IMR-90 (cell line): ENCODE measurements around the gene PANX1. TPM values are rescaled to one million over a fixed set of nuclear protein-coding genes. Genes with fewer than 3 reads are reported as not detected.

Experiments used
- ATAC-seq: fragments of 200-7000 bp; cut with Tn5 transposase; 2 replicates; pipeline ENCODE4 v1.9.1; 2020; ENCODE audit warnings: low read depth, mild to moderate bottlenecking, moderate library complexity
- BruUV-seq: library from RNA; stranded (reverse); fragments of 400-500 nt; replicated peaks from 2 replicates; lab custom pipeline; 2021; lab: Mats Ljungman, UMichigan
- CTCF ChIA-PET: fragments of 300-600 bp; formaldehyde crosslinking; extraction: SDS; loops from one replicate; lab custom pipeline; 2021; ENCODE audit warnings: antibody characterized with exemption; lab: Yijun Ruan, JAX
- POLR2A ChIA-PET: fragments of 300-600 bp; sonication (Branson Sonifier 250); formaldehyde crosslinking; loops from one replicate; lab custom pipeline; 2022; ENCODE audit warnings: antibody characterized with exemption; ENCODE audit not compliant: unreplicated experiment; lab: Charles Lee
- DNase-seq: peaks from one replicate; pipeline ENCODE4 v3.0.0; 2013
- H2AFZ ChIP-seq: replicated peaks from 2 replicates; pipeline ENCODE3; 2013; ENCODE audit warnings: low read length, mild to moderate bottlenecking; ENCODE audit not compliant: poor library complexity
- H2AK5ac ChIP-seq: 2 replicates; pipeline ENCODE4 v1.6.1; 2013; ENCODE audit warnings: low read depth, low read length, inconsistent platforms
- H2AK9ac ChIP-seq: replicated peaks from 2 replicates; pipeline ENCODE3; 2013; ENCODE audit warnings: mild to moderate bottlenecking, low read depth, low read length, moderate library complexity; ENCODE audit not compliant: poor library complexity
- H2BK120ac ChIP-seq: 2 replicates; pipeline ENCODE4 v1.6.1; 2013; ENCODE audit warnings: low read depth, low read length, inconsistent platforms
- H2BK15ac ChIP-seq: 3 replicates; pipeline ENCODE4 v1.6.1; 2013; ENCODE audit warnings: low read depth, low read length, inconsistent platforms
- H2BK20ac ChIP-seq: 2 replicates; pipeline ENCODE4 v1.6.1; 2013; ENCODE audit warnings: low read depth, mild to moderate bottlenecking, inconsistent platforms, low read length, moderate library complexity
- H2BK5ac ChIP-seq: 2 replicates; pipeline ENCODE4 v1.6.1; 2013; ENCODE audit warnings: mild to moderate bottlenecking, low read depth, low read length, inconsistent platforms; ENCODE audit not compliant: poor library complexity, severe bottlenecking
- H3K14ac ChIP-seq: replicated peaks from 2 replicates; pipeline ENCODE4 v1.6.1; 2013; ENCODE audit warnings: low read depth, low read length, inconsistent platforms
- H3K18ac ChIP-seq: 2 replicates; pipeline ENCODE4 v1.6.1; 2013; ENCODE audit warnings: low read depth, low read length, control low read depth
- H3K23ac ChIP-seq: 2 replicates; pipeline ENCODE4 v1.6.1; 2013; ENCODE audit warnings: low read depth, low read length, inconsistent platforms
- H3K27ac ChIP-seq: 2 replicates; pipeline ENCODE4 v1.5.1; 2013; ENCODE audit warnings: mild to moderate bottlenecking, control low read depth, low read length; ENCODE audit not compliant: insufficient read depth
- H3K27me3 ChIP-seq: 2 replicates; pipeline ENCODE4 v1.6.1; 2013; ENCODE audit warnings: low read length; ENCODE audit not compliant: control insufficient read depth, insufficient read depth
- H3K36me3 ChIP-seq: 2 replicates; pipeline ENCODE4 v1.6.1; 2013; ENCODE audit warnings: low read length, mixed read lengths; ENCODE audit not compliant: control insufficient read depth, insufficient read depth
- H3K4ac ChIP-seq: 2 replicates; pipeline ENCODE4 v1.6.1; 2013; ENCODE audit warnings: low read depth, low read length, inconsistent platforms
- H3K4me1 ChIP-seq: 2 replicates; pipeline ENCODE4 v1.6.1; 2013; ENCODE audit warnings: low read length, mixed read lengths; ENCODE audit not compliant: control insufficient read depth, insufficient read depth
- H3K4me2 ChIP-seq: 2 replicates; pipeline ENCODE4 v1.6.1; 2013; ENCODE audit warnings: low read depth, mild to moderate bottlenecking, control low read depth, low read length, moderate library complexity
- H3K4me3 ChIP-seq: 2 replicates; pipeline ENCODE4 v1.5.1; 2013; ENCODE audit warnings: low read depth, mild to moderate bottlenecking, control low read depth, low read length, moderate library complexity; ENCODE audit not compliant: insufficient read depth
- H3K56ac ChIP-seq: 2 replicates; pipeline ENCODE4 v1.6.1; 2013; ENCODE audit warnings: low read length, inconsistent platforms; ENCODE audit not compliant: insufficient read depth; ENCODE audit errors: extremely low read depth
- H3K79me1 ChIP-seq, 2 experiments: 2 replicates each; pipeline ENCODE4 v1.6.1; 2013; ENCODE audit warnings: low read length in 2 of 2, inconsistent platforms in 1 of 2, low read depth in 1 of 2
- H3K9ac ChIP-seq: 2 replicates; pipeline ENCODE4 v1.6.1; 2013; ENCODE audit warnings: low read depth, low read length, control low read depth
- H3K9me1 ChIP-seq: 2 replicates; pipeline ENCODE4 v1.6.1; 2013; ENCODE audit warnings: low read length, inconsistent platforms; ENCODE audit not compliant: insufficient read depth
- H3K9me3 ChIP-seq: 2 replicates; pipeline ENCODE4 v1.6.1; 2013; ENCODE audit warnings: low read length; ENCODE audit not compliant: control insufficient read depth, insufficient read depth
- H4K20me1 ChIP-seq: 2 replicates; pipeline ENCODE4 v1.6.1; 2013; ENCODE audit warnings: low read length, inconsistent platforms; ENCODE audit not compliant: insufficient read depth
- H4K5ac ChIP-seq: 2 replicates; pipeline ENCODE4 v1.6.1; 2013; ENCODE audit warnings: mild to moderate bottlenecking, low read depth, low read length, control low read depth
- H4K8ac ChIP-seq, 2 experiments: 2 replicates each; pipeline ENCODE4 v1.6.1; 2013; ENCODE audit warnings: low read depth in 2 of 2, low read length in 2 of 2, control low read depth in 1 of 2, inconsistent platforms in 1 of 2
- H4K91ac ChIP-seq: 2 replicates; pipeline ENCODE4 v1.6.1; 2013; ENCODE audit warnings: low read depth, low read length, inconsistent platforms; ENCODE audit not compliant: insufficient read depth
- CEBPB ChIP-seq: IDR thresholded peaks from 2 replicates; pipeline ENCODE4 v1.6.1; 2012; ENCODE audit warnings: low read depth, low read length, improper control_type of control experiment
- MAFK ChIP-seq: IDR thresholded peaks from 2 replicates; pipeline ENCODE4 v1.6.1; 2012; ENCODE audit warnings: low read depth, low read length, improper control_type of control experiment
- MAZ ChIP-seq: IDR thresholded peaks from 2 replicates; pipeline ENCODE4 v1.6.1; 2012; ENCODE audit warnings: low read depth, mild to moderate bottlenecking, low read length, improper control_type of control experiment, moderate library complexity, borderline replicate concordance
- RAD21 ChIP-seq: IDR thresholded peaks from 2 replicates; pipeline ENCODE4 v1.6.1; 2012; ENCODE audit warnings: low read length, improper control_type of control experiment
- RCOR1 ChIP-seq: IDR thresholded peaks from 2 replicates; pipeline ENCODE4 v1.6.1; 2012; ENCODE audit warnings: mild to moderate bottlenecking, low read length, improper control_type of control experiment; ENCODE audit not compliant: insufficient replicate concordance
- RFX5 ChIP-seq: IDR thresholded peaks from 2 replicates; pipeline ENCODE4 v1.8.0; 2012; ENCODE audit warnings: low read depth, mild to moderate bottlenecking, low read length, moderate library complexity
- SMC3 ChIP-seq: fragments of 150-350 bp; IDR thresholded peaks from 2 replicates; pipeline ENCODE4 v1.6.1; 2016; ENCODE audit warnings: low read depth, mild to moderate bottlenecking, antibody characterized with exemption, low read length, moderate library complexity
- whole genome bisulfite sequencing, 2 experiments: methylation state at CpG; one replicate each; pipeline versions ENCODE4 v1.1.5 to v1.1.7; 2013; ENCODE audit warnings: missing lambda C conversion rate in 2 of 2; ENCODE audit not compliant: insufficient read length in 1 of 2; ENCODE audit errors: extremely low coverage in 2 of 2; 5-methylcytosine and 5-hydroxymethylcytosine counted together
- dilution Hi-C: fragments of 300-500 bp; cut with HindIII; formaldehyde crosslinking; loops from one replicate; pipeline ENCODE4 v1.14.3; 2018; ENCODE audit warnings: low sequenced_read_pairs; ENCODE audit not compliant: unreplicated experiment
- in situ Hi-C: fragments of 300-500 bp; cut with MboI; formaldehyde crosslinking; loops from 3 replicates; pipeline ENCODE4 v1.14.3; 2019; ENCODE audit warnings: low sequenced_read_pairs, inconsistent platforms, mixed read lengths
- intact Hi-C: fragments of 100-400 bp; cut with micrococcal nuclease; formaldehyde crosslinking; loops from 2 replicates; pipeline ENCODE4 v1.10.0; 2022
- polyA plus RNA-seq, 3 experiments: library from polyadenylated mRNA; depleted of rRNA; stranded (reverse); fragments of >200 nt; gene quantifications; 2 replicates each; pipeline ENCODE4 v1.2.3, GENCODE V29; 2012; ENCODE audit warnings: low replicate concordance in 1 of 3
- total RNA-seq: library from RNA; depleted of rRNA; stranded (reverse); fragments of >200 nt; gene quantifications from 2 replicates; pipeline ENCODE4 v1.2.3, GENCODE V29; 2012
- TF ChIP-seq, protein P1 (sequence below): conservative IDR thresholded peaks from 2 replicates; pipeline ENCODE4 v1.5.1; 2012; ENCODE audit warnings: mild to moderate bottlenecking, low read depth, low read length, improper control_type of control experiment

PANX1 gene
- total and polyA plus RNA-seq, 2 of the 4 experiments (the other 2 are of a cell fraction) = 29.8 to 70.8 TPM

DNA sequence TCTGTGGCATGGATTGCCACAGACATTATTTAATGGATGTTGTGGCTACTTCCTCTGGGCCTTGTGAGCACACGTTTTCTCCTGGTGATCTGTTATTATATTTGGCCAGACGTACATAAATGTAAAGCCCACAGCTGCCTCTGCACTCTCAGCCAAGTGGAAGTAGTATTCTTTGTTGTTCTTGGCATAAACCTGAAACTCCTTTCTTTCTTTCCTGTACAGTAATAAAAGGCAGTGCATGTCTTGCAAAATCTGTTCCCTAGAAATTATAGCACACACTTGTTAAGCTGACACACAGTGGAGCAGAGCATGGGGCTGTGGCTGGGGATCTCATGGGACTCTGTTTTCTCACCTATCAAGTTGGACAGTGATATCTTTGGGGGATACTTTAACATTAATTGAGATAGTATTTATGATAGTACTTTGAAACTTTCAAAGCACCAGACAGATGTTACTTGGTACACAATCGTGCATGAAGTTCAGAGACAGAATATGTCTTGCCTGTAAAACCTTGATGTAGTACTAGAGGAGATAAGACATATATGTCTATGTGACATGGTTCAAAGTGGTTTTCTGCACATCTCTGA lies 20.9 kb downstream of the PANX1 start:
- no peak overlapping the region for H2BK120ac ChIP-seq
- H3K27ac ChIP-seq = no peak overlapping the region
- H2BK5ac ChIP-seq = no peak overlapping the region
- H2AK5ac ChIP-seq = no peak overlapping the region; the same call in 1 of the 2 replicates
- H4K8ac ChIP-seq = no peak overlapping the region
- H3K4me3 ChIP-seq = no peak overlapping the region
- in situ Hi-C loops (loop anchor here (25.0 kb wide), 3 partner anchors 613 to 1137 kb away; partner anchors contain the start of gene AMOTL1), dilution Hi-C loops (no loop called here), intact Hi-C loops (no loop called here)
- no peak overlapping the region for H2AK9ac ChIP-seq
- H4K20me1 ChIP-seq = peaks cover 78% of the 10 kb centered on the region
- H3K56ac ChIP-seq = no peak overlapping the region
- peak overlapping the region; percentile 2; the same call in 1 of the 2 replicates for H3K4me2 ChIP-seq
- H4K5ac ChIP-seq = no peak overlapping the region
- TF ChIP-seq MAZ = no peak
- TF ChIP-seq RAD21 = no peak
- TF ChIP-seq RCOR1 = no peak
- TF ChIP-seq, protein P1, sequence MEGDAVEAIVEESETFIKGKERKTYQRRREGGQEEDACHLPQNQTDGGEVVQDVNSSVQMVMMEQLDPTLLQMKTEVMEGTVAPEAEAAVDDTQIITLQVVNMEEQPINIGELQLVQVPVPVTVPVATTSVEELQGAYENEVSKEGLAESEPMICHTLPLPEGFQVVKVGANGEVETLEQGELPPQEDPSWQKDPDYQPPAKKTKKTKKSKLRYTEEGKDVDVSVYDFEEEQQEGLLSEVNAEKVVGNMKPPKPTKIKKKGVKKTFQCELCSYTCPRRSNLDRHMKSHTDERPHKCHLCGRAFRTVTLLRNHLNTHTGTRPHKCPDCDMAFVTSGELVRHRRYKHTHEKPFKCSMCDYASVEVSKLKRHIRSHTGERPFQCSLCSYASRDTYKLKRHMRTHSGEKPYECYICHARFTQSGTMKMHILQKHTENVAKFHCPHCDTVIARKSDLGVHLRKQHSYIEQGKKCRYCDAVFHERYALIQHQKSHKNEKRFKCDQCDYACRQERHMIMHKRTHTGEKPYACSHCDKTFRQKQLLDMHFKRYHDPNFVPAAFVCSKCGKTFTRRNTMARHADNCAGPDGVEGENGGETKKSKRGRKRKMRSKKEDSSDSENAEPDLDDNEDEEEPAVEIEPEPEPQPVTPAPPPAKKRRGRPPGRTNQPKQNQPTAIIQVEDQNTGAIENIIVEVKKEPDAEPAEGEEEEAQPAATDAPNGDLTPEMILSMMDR = no peak
- TF ChIP-seq MAFK = no peak
- no peak for TF ChIP-seq RFX5
- TF ChIP-seq SMC3 = no peak
- TF ChIP-seq CEBPB = peak; percentile 72
- H3K9me3 ChIP-seq = no peaks in the 10 kb centered on the region
- ATAC-seq (peak; percentile 15), DNase-seq (peak; percentile 93)
- H2AFZ ChIP-seq = no peak overlapping the region
- ChIA-PET CTCF (no interaction called here), POLR2A (no interaction called here)
- no peak overlapping the region for H2BK20ac ChIP-seq
- H3K36me3 ChIP-seq = peaks cover 5% of the 10 kb centered on the region; the same call in 1 of the 2 replicates
- no CpG with 5 or more reads among the region's 3 CpGs for WGBS, 2 experiments
- H4K91ac ChIP-seq = no peak overlapping the region
- H3K18ac ChIP-seq = no peak overlapping the region
- no peak overlapping the region for H3K9ac ChIP-seq
- H3K79me1 ChIP-seq = peaks cover 64 to 93% of the 10 kb centered on the region in 2 experiments
- H2BK15ac ChIP-seq = no peak overlapping the region
- peaks cover 44% of the 10 kb centered on the region for H3K4me1 ChIP-seq
- BruUV-seq = no TSS peak
- no peak overlapping the region for H3K14ac ChIP-seq
- peaks cover 47% of the 10 kb centered on the region for H3K9me1 ChIP-seq
- H3K4ac ChIP-seq = no peak overlapping the region
- H3K27me3 ChIP-seq = no peaks in the 10 kb centered on the region
- H3K23ac ChIP-seq = no peak overlapping the region
